NCI-H1417 treated with DMSO at 0.1 percent for 48 hours (cell line): Measurements from ENCODE around the gene KLK12.

ENCODE experiments used
- DNase-seq: peaks from one replicate; lab custom pipeline; 2025; lab: John Stamatoyannopoulos, UW

The KLK12 gene

DNA sequence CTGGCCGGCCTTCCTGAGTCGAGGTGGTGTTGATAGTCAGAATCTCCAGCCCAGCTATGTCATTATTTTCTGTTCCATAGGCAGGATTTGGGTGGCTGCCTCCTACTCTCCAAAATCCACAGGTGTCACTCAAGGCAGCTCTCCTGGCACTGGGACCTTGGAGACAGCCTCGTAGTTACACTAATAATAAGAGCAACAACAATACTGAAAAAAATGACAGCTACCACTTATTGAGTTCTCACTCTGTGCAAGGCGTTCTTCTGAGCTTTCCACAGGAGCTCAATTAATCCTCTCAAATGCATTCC, 12.2 kb upstream of the KLK12 start:
- DNase-seq, result no peak

DNA sequence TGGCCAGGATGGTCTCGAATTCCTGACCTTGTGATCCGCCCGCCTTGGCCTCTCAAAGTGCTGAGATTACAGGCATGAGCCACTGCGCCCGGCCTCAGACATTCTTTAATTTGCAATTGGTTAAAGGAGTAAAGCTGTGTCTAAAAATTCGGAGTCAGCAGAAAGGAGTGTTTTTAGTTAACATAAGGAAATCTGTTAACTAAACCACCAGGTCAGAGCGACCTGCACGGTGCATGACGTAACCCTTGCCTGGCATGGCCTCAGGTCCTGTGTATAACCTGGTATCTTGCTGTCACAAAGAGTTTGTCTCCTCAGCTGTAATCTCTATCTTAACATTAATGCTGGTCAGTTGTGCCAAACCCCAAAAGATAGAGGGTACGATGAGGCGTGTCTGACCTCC, 9.5 kb upstream of the KLK12 start:
- no peak for DNase-seq

DNA sequence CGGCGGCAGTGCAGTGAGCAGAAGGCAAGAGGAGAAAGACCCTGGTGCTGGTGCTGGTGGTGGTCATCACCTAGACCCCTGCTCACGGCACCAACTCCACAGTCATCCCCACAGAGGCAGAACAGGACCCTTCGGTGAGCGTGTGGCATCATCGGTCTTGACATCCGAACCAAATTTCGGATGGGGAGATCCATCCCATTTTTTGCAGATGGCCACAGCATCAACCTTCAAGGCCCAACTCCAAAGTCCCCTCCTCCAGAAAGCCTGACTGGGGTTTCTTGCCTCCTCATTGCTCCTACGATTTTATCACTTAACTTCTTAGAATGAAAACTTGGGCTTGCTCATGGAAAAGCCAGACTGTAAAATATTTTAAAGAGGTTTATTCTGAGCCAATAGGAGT, 8.7 kb upstream of the KLK12 start:
- no peak for DNase-seq

DNA sequence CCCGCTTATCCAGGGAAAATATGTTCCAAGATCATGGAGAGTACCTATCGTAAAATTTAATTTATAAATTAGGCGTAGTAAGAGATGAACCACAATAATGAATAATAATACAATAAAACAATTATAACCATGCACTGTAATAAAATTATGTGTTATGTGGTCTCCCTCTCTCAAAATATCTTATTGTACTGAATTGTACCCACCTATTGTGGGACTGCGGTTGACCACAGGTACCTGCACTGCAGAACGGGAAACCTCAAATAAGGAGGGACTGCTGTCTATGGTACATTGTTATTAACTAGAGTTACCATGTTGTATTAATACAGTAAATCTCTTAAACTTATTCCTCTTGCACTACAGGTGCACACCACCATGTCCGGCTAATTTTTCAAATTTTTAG, 5.3 kb upstream of the KLK12 start:
- no peak for DNase-seq

- no peak for DNase-seq
These were observed 1.7 kb upstream of the KLK12 start for GRCh38 chr19:51036519-51036918.

DNA sequence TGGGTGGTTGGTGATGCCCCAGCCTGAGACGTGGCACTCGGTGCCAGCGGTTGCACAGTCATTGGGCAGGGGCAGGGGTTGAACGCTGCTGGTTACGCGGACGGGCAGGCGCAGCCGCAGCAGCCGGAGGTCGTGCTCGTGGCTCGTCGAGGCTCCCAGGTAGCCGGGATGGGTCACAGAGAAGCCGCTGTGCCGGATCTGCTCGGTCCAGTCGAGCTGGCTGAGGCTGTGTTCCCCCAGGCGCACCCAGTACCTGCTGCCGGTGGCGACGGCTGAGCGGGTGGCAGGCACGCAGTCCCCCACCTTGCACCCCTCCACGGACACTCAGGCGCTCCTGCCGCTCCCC, 2.9 kb downstream of the KLK12 start:
- DNase-seq, result no peak

DNA sequence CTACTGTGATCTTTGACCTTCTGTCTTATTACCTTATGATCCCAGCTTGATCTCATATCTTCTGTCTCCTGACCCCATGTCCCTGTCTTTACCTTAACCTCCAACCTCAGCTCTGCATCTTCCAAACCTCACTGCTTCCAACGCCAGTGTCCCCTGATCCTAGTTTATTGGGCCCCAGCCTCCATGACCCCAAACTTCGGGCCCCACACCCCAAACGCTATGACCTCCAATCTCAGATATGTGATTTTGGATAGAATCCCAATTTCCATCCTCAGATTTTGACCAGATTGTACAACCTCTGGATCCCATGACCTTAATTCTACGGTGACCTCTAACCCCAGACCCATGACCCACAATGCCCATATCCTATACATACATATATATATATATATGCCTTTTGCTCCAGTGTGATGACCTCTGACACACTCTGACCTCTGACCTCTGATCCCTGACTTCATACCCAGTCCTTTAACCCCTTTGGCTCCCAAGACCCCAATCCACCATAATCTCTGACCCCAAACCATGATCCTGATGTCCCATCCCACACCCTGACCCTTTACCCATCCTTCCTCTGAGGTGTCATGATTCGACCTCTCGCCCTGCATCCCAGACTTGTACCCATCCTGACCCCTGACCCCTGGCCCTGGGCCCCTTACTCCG, 3.5 kb downstream of the KLK12 start:
- DNase-seq, result no peak

GRCh38 chr19:51030631-51031030, 4.2 kb downstream of the KLK12 start:
- DNase-seq, result no peak

GRCh38 chr19:51029718-51030117, 5.1 kb downstream of the KLK12 start:
- no peak for DNase-seq

DNA sequence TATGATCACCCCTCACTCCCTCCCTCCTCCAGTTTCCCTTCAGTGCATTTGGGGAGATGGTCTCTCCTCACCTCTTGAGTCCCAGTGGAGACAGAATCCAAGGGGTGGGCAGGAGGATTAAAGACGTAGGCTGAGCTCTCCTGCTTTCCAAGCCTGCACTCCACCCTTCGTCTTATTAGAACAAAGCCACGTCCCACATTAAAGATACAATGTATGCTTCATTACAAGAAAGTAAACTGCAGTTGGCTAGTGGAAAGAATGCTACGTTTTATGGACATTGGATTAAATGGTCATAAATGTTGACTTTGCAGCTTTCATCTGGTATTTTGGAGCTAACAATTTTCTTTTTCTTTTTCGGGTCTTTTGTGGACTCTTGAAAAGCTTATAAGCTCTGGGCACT, 6.9 kb downstream of the KLK12 start:
- no peak for DNase-seq

DNA sequence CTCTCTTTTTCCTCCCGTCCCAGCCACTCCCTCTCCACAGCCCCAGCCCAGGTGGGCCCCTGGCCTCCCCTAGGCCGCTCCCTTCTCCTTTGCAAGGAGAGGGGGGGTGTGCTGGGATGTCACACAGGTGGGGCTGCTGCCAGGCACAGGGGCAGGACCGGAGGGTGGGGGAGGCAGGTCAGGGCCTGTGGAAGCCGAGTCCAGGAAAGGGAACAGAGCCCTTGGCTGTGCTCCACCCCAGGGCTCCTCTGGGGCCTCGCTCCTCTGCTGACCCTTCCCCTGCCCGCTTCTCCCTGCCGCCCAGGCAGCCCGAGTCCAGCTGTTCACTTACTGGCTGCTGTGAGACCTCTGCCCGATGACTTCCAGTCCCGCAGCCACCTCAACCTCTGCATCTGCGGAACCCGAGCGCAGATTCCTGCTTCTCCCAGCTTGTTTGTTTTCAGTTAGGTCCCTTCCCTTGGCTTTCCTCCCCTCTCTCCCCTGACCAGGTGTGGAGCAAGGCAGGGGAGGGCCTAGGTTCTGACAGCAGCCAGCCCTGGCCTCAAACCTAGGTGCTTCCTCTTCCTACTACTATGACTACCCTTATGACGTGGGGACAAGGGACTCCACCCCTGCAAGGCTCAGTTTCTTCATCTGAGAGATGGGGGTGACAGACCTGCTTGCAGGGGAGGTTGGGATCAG, 7.5 kb downstream of the KLK12 start:
- no peak for DNase-seq

GRCh38 chr19:51026554-51026831, 8.3 kb downstream of the KLK12 start, which contains the start of gene KLK11:
TSS of gene KLK11 (minus strand) at chr19:51026616. CDS start at chr19:51025631, 985 bp downstream.
- no peak for DNase-seq

GRCh38 chr19:51025809-51026553, 8.8 kb downstream of the KLK12 start:
- DNase-seq, result no peak

DNA sequence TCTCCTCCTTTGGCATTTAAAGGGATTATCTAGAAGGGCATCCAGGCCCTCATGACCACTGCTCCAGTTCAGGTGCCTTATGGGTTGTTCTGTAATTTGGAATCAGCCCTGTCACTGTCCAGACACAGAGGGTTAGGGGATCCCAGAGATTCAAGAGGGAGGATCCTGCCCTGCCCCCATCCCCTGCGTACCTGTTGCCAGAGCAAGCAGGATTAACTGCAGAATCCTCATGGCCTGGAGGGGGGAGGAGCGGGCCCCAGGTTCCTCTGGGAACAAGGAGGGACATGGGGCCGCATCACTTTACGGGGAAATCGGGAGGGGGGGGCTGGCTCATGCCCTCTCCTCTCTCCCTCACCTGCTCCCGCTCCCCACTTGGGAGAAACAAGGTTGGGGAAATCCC, 9.4 kb downstream of the KLK12 start:
- DNase-seq, result no peak

DNA sequence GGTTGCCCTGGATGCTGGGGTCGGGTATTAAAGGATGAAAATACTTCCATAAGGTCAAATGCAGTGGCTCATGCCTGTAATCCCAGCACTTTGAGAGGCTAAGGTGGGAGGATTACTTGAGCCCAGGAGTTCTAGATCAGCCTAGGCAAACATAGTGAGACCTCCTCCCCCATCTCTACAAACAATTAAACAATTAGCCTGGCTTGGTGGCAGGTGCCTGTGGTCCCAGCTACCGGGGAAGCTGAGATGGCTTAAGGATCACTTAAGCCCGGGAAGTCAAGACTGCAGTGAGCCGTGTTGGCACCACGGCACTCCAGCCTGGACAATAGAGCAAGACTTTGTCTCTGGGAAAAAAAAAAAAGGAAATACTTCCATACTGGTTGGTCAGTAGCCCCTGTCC, 9.9 kb downstream of the KLK12 start:
- no peak for DNase-seq

DNA sequence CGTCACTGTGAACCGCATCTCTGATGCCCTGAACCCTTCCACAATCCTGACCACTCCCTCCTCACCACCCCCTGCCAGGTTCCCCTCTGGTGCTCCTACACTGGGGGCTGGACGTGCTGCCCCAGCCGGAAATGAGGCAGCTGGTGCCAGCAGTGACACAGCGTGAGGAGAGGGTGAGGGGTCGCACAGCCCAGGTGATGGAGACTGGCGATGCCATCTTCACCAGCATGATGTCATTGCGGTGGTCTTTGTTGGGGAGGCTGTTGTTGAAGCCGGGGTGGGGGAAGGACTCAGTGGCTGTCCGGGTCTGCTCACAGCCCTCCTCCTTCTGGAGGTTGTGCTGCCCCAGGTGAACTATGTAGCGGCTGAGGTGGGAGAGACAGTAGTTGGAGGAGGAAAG, 10.9 kb downstream of the KLK12 start:
- DNase-seq, result no peak

GRCh38 chr19:51022526-51022925, 12.3 kb downstream of the KLK12 start:
- DNase-seq, result no peak

GRCh38 chr19:51020988-51021651, 13.7 kb downstream of the KLK12 start:
- no peak for DNase-seq

DNA sequence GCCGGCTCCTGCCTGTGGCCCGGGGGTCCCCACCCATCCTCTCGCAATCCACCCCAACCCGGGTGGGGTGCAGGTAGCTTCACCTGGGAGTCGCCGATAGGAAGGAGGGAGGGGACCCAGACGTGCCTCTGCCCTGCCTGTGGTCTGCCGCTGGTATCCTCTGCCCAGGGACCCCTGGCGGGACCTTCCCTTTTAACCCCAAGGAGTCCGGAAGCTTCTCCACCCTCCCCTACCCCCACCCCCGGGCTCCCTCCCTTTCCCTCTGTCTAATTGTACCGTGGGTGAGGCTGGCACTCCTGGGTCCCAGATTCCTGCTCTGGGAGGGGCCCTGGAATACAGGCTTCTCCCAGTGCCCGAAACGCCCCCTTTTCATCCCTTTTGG, 15.3 kb downstream of the KLK12 start, which contains the start of gene KLK10:
Gene KLK10, minus strand, starts transcription at position 166 of the 382 bp plus-strand sequence. CDS start 579 bp downstream, outside the sequence.
- DNase-seq, result no peak

- no peak for DNase-seq
These were observed 15.9 kb downstream of the KLK12 start for GRCh38 chr19:51018745-51019543.

- no peak for DNase-seq
These were observed 17.8 kb downstream of the KLK12 start for GRCh38 chr19:51016798-51017683.
